ENCODE measurements around the gene FAM3C.

Gene FAM3C

GRCh38 chr7:121395494-121395960, 581 bp downstream of the FAM3C start:
- Histone ChIP-seq H3K4me1 (peaks cover 16% of the 10 kb centered on the region), H3K27me3 (no peaks in the 10 kb centered on the region), H3K9me3 (no peaks in the 10 kb centered on the region), H3K36me3 (peaks cover 5% of the 10 kb centered on the region), H3K4me3 (ENCODE audit: low read depth, low read length) (peak overlapping the region; percentile 85)
- TF ChIP-seq CTCF (IDR thresholded peaks at IDR 0.05; ENCODE audit: low read depth, low read length): no peak
- no peak for DNase-seq

GRCh38 chr7:121394709-121395140, 1.4 kb downstream of the FAM3C start:
- peak overlapping the region; percentile 85 for H3K4me3 ChIP-seq (ENCODE audit: low read depth, low read length)
- no peaks in the 10 kb centered on the region for H3K9me3 ChIP-seq
- H3K4me1 ChIP-seq: peaks cover 16% of the 10 kb centered on the region
- DNase-seq: no peak
- no peak for TF ChIP-seq CTCF (IDR thresholded peaks at IDR 0.05; ENCODE audit: low read depth, low read length)
- H3K36me3 ChIP-seq: peaks cover 5% of the 10 kb centered on the region
- no peaks in the 10 kb centered on the region for H3K27me3 ChIP-seq

- no peak for TF ChIP-seq CTCF (IDR thresholded peaks at IDR 0.05; ENCODE audit: low read depth, low read length)
- H3K4me1 ChIP-seq: peaks cover 11% of the 10 kb centered on the region
- H3K36me3 ChIP-seq: peaks cover 5% of the 10 kb centered on the region
- no peaks in the 10 kb centered on the region for H3K27me3 ChIP-seq
- no peaks in the 10 kb centered on the region for H3K9me3 ChIP-seq
- no peak overlapping the region for H3K4me3 ChIP-seq (ENCODE audit: low read depth, low read length)
- no peak for DNase-seq
Measured at GRCh38 chr7:121393005-121393366, 3.1 kb downstream of the FAM3C start.

- H3K36me3 ChIP-seq: peaks cover 5% of the 10 kb centered on the region
- no peak overlapping the region for H3K4me3 ChIP-seq (ENCODE audit: low read depth, low read length)
- no peak for TF ChIP-seq CTCF (IDR thresholded peaks at IDR 0.05; ENCODE audit: low read depth, low read length)
- no peaks in the 10 kb centered on the region for H3K27me3 ChIP-seq
- H3K4me1 ChIP-seq: peaks cover 9% of the 10 kb centered on the region
- no peak for DNase-seq
- no peaks in the 10 kb centered on the region for H3K9me3 ChIP-seq
Measured at GRCh38 chr7:121392277-121393004, 3.7 kb downstream of the FAM3C start.

GRCh38 chr7:121391686-121392085, 4.4 kb downstream of the FAM3C start:
- H3K4me1 ChIP-seq: peaks cover 2% of the 10 kb centered on the region
- no peak for DNase-seq

More at GRCh38 chr7:121391686-121392085, 4.4 kb downstream of the FAM3C start:
- no peak for TF ChIP-seq CTCF (IDR thresholded peaks at IDR 0.05; ENCODE audit: low read depth, low read length)
- Histone ChIP-seq H3K36me3 (peaks cover 5% of the 10 kb centered on the region), H3K9me3 (no peaks in the 10 kb centered on the region), H3K4me3 (ENCODE audit: low read depth, low read length) (no peak overlapping the region), H3K27me3 (no peaks in the 10 kb centered on the region)

Data from BE2C (cell line).